Brain microvascular endothelial cell (primary cell): Measurements from ENCODE around the gene TGFBR3L.

Experiments used
- DNase-seq: peaks from one replicate; pipeline ENCODE4 v3.0.0-alpha.2; 2020
- H3K27ac ChIP-seq: fragments of 250-450 bp; sonication (Bioruptor Pico); 2 replicates; pipeline ENCODE4 v1.5.1; 2020; ENCODE audit warnings: mild to moderate bottlenecking, moderate library complexity
- H3K27me3 ChIP-seq: fragments of 250-450 bp; sonication (Bioruptor Pico); replicated peaks from 2 replicates; pipeline ENCODE4 v1.5.1; 2020; ENCODE audit warnings: mild to moderate bottlenecking
- H3K36me3 ChIP-seq: fragments of 250-450 bp; sonication (Bioruptor Pico); replicated peaks from 2 replicates; pipeline ENCODE4 v1.5.1; 2020; ENCODE audit warnings: mild to moderate bottlenecking
- H3K4me3 ChIP-seq: 2 replicates; pipeline ENCODE4 v1.5.1; 2011; ENCODE audit warnings: low read depth, mild to moderate bottlenecking, control low read depth, low read length, moderate library complexity
- in situ Hi-C: cut with HindIII; loops from 2 replicates; pipeline ENCODE4 v1.10.0; 2017; ENCODE audit warnings: low sequenced_read_pairs, low pct_ligation_motif_present
- TF ChIP-seq, protein P1 (sequence below): IDR thresholded peaks from 2 replicates; pipeline ENCODE4 v1.5.1; 2011; ENCODE audit warnings: low read depth, mild to moderate bottlenecking, moderate library complexity, low read length, control low read depth, inconsistent platforms; ENCODE audit errors: missing control alignments

Gene TGFBR3L

DNA sequence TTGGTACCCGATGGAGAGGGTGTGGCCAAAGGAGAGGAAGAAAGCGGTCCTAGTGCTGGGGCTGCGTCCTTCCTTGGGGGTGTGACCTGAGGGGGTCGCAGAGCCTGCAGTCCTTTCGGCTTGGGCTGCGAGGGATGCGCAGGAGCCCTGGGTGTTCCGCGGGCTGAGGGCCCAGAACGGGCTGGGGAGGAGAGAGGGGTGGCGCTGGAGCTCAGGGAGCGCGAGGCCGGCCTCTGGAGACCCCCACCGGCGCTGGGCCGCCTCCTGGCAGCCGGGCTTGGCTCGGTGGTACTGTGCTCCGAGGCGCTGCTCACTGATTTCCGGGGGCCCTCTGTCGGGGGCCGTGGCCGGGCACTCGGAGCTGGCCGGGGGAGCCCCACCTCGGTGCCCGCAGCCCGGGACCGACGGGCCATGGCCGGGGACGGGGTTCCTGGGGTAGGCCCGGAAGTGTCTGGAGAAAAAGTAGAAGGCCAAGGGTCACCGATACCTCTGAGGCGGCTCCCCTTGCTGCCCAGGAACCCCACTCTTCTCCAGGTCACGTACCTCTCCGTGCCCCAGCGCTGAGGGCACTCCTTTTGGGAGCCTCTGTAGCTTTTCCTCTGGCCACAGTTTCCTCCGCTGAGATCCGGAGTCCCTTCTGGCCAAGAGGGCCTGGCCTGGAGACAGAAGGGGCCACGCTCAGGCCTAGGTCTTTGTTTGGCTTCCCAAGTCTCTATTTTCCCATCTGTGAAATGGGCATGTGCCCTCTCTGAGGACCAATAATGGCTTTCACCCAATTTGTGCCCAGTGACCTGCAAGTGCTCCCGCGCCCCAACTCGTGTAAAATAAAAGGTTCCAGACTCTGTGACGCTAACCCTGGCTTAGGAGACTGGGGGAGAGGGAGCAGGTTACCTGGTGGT is 42.1 kb upstream of the TGFBR3L start:
- in situ Hi-C loops, result no loop called here
- H3K27me3 ChIP-seq, result peaks cover 19% of the 10 kb centered on the region
- TF ChIP-seq, protein P1, sequence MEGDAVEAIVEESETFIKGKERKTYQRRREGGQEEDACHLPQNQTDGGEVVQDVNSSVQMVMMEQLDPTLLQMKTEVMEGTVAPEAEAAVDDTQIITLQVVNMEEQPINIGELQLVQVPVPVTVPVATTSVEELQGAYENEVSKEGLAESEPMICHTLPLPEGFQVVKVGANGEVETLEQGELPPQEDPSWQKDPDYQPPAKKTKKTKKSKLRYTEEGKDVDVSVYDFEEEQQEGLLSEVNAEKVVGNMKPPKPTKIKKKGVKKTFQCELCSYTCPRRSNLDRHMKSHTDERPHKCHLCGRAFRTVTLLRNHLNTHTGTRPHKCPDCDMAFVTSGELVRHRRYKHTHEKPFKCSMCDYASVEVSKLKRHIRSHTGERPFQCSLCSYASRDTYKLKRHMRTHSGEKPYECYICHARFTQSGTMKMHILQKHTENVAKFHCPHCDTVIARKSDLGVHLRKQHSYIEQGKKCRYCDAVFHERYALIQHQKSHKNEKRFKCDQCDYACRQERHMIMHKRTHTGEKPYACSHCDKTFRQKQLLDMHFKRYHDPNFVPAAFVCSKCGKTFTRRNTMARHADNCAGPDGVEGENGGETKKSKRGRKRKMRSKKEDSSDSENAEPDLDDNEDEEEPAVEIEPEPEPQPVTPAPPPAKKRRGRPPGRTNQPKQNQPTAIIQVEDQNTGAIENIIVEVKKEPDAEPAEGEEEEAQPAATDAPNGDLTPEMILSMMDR, result no peak

GRCh38 chr19:7873304-7874075 is 41.1 kb upstream of the TGFBR3L start:
- in situ Hi-C loops, result no loop called here
- no peaks in the 10 kb centered on the region for H3K36me3 ChIP-seq
- TF ChIP-seq, protein P1, result no peak
- H3K27ac ChIP-seq, result no peak overlapping the region
- H3K4me3 ChIP-seq, result no peak overlapping the region
- peaks cover 19% of the 10 kb centered on the region for H3K27me3 ChIP-seq
- no peak for DNase-seq

More for the DNA sequence above, 42.1 kb upstream of the TGFBR3L start:
- H3K27ac ChIP-seq, result no peak overlapping the region
- no peak overlapping the region for H3K4me3 ChIP-seq
- no peak for DNase-seq
- H3K36me3 ChIP-seq, result no peaks in the 10 kb centered on the region

GRCh38 chr19:7874076-7874896 is 40.3 kb upstream of the TGFBR3L start, which contains the start of gene PRR36:
Gene PRR36, minus strand, starts transcription at chr19:7874390. Its CDS starts 701 bp downstream, at chr19:7873689.
- DNase-seq, result no peak
- TF ChIP-seq, protein P1, result no peak
- Histone ChIP-seq H3K27ac (no peak within 1 kb of the TSS), H3K4me3 (peak within 1 kb of the TSS; percentile 5), H3K36me3 (no peaks in the 10 kb centered on the region), H3K27me3 (peaks cover 19% of the 10 kb centered on the region)
- in situ Hi-C loops, result no loop called here

DNA sequence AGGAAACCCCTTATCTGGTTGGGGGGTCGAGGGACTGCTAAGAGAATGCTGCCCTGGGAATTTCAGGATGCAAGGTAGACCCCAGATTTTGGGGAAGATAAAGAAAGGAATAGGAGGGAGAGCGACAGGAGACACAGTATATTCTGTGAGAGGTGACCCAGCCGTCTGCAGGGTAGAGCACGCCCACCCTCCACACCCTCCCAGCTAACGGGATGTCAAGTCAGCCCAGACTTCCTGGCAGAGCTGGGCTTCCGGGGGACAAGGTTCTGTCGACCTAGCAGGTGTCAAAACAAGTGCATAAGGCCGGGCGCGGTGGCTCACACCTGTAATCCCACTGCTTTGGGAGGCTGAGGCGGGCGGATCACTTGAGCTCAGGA is 39.7 kb upstream of the TGFBR3L start:
- no peaks in the 10 kb centered on the region for H3K36me3 ChIP-seq
- H3K27me3 ChIP-seq, result peaks cover 19% of the 10 kb centered on the region
- TF ChIP-seq, protein P1, result no peak
- in situ Hi-C loops, result no loop called here
- H3K4me3 ChIP-seq, result no peak overlapping the region
- DNase-seq, result no peak
- H3K27ac ChIP-seq, result no peak overlapping the region

DNA sequence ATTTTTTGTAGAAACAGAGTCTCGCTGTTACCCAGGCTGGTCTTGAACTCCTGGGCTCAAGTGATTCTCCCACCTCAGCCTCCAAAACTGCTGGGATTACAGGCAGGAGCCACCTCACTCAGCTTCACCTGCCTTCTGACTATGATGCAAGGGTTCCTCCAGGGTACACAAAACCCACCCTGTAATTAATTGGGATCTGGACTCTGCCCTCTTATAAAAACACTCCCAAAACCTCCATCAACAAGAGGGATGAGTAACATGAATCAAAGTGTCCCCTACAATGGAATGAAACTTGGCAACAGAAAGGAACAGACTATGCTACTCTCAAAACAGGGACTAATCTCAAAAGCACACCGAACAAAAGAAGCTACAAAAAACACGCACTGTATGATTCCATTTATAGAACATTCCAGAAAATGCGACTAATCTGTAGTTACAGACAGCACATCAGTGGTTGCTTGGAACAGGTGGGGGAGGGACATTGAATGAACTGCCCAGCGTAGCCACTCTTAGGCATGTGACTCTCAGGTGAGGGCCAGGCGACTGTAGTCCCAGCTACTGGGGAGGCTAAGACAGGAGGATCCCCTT is 37.3 kb upstream of the TGFBR3L start:
- H3K4me3 ChIP-seq, result no peak overlapping the region
- no peak for DNase-seq
- peaks cover 19% of the 10 kb centered on the region for H3K27me3 ChIP-seq

More for the DNA sequence above, 37.3 kb upstream of the TGFBR3L start:
- in situ Hi-C loops, result no loop called here
- TF ChIP-seq, protein P1, result no peak
- Histone ChIP-seq H3K36me3 (no peaks in the 10 kb centered on the region), H3K27ac (no peak overlapping the region)
